HG02623 (cell line): Measurements from ENCODE around the gene ZC3H10.
"Not testable (repeated sequence)": the region's sequence is repeated elsewhere in the genome, so short reads cannot be mapped to it uniquely, and the experiment has no call there.

Experiments
- ATAC-seq: cut with Tn5 transposase; IDR thresholded peaks from one replicate; pipeline ENCODE4 v1.9.1; 2021; ENCODE audit warnings: moderate library complexity; ENCODE audit not compliant: unreplicated experiment

Gene ZC3H10

DNA sequence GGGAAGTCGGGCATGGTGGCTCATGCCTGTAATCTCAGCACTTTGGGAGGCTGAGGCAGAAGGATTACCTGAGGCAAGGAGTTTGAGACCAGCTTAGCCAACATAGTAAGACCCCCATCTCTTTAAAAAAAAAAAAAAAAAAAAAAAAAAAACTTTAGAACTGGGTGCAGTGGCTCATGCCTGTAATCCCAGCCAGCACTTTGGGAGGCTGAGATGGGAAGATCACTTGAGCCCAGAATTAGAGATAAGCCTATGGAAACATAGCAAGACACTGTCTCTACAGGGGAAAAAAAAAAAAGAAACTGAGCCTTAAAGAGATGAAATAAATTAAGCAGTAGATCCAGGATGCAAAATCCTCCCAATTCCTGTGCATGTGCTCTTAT, 15.4 kb upstream of the ZC3H10 start:
- ATAC-seq, result no peak

DNA sequence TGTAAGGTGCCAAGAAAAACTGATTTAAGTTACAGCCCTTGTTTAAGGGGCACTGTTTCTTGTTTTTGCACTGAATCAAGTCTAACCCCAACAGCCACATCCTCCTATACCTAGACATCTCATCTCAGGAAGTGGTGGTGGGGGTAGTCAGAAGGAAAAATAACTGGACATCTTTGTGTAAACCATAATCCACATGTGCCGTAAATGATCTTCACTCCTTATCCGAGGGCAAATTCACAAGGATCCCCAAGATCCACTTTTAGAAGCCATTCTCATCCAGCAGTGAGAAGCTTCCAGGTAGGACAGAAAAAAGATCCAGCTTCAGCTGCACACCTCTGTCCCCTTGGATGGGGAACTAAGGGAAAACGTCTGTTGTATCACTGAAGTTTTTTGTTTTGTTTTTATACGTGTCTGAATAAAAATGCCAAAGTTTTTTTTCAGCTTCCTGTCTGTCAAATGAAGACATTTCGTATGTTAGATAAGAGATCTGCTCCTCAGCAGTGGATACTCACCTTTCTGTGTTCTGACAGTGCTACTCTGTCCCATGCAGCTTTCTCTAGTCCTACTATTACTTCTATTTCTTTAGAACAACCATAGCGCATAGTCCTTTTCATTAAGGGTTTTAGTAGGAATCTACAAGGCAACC, 14.9 kb upstream of the ZC3H10 start:
- no peak for ATAC-seq

DNA sequence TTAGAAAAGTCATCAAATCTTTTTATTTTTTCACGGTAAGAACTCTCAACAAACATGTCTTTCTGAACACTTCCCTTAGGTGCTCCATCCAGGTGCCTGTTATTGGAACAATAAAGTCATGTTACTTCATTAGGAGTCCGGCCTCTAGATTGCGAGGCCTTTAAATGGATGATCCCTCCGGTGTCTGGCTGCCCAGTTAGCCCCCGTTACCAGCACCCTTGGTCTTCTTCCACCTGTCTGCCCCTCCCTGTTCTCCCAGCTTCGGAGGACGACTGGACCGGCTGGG, 14.3 kb upstream of the ZC3H10 start:
- ATAC-seq, result no peak

DNA sequence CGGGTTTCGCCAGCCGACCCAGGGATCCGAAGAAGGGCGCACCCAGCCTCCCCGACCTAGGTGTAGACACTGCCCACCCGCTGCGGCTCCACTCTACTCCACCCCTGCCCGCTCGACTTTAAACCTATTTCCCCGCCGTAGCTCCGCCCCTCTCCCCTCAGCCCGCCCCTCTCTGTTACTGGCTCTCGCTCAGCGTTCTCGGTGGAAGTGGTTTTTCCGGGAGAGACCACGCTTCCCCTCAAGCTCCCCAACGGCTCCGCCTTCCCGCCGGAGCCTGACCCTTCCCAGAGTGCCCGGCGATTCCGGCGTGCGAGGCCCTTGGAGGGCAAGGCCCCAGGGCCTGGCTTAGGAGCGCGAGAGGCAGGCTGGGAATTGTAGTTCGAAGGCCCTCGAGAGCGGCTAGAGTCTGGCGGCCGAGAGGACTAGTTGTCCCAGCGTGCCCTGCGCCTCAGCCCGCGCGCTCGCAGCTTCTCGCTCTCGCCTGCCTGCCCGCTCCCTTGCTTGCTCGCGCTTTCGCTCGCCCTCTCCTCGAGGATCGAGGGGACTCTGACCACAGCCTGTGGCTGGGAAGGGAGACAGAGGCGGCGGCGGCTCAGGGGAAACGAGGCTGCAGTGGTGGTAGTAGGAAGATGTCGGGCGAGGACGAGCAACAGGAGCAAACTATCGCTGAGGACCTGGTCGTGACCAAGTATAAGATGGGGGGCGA, 13.8 kb upstream of the ZC3H10 start, which contains the start of gene PA2G4:
PA2G4 (plus strand) TSS at position 451 of the 706 bp plus-strand sequence; CDS start at position 630, 179 bp downstream.
- ATAC-seq, result peak; percentile 93

DNA sequence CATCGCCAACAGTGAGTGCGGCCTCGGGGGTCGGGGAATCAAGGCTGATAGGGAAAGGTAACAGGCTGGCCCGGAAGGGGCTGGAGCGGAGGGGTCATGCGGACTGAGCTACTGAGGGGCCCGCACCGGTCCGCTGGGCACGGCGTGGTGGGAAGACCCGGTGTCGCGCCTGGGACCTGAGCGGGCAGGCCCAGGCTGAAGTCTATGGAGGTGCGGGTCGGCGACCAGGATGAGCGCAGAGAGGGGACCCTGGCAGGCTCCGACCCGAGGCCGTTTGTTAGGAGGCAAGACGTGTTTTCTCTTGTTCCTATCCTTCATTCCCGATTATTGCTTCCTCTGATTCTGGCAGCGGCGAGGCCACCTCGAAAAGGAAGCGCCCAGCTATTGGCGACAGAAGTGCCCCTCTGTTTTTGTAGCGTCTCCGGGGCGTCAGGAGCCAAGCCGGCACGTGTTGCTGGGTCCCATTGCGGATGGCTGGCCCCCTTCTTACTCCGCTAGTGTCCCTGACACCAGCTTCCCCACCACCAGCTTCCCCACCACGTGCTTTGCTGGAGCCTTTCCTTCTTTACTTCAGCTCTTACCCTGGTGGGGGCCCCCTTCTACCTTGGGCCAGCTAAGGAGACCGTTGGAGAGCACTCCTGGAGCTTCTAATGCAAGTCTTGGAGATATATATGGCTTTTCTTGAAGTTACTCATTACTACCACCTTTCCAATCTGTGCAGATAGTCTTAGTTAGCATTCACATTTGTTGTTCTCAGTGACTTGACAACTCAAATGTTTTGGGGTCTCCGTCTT, 13.1 kb upstream of the ZC3H10 start:
- peak; percentile 8 for ATAC-seq

DNA sequence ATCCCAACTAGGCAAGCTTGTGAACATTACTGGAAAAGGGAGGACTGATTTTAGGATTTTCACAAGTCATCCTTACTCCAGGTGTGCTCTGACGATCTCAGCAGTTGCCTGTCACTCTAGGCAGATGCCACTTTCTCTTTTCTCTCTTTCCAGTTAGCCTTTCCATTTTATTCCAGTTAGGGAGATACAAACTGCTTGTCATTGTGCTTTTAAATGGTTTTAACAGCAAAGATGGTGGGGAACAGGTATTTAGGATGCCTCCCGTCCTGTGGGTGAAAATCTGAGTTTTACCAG, 12.5 kb upstream of the ZC3H10 start:
- no peak for ATAC-seq

DNA sequence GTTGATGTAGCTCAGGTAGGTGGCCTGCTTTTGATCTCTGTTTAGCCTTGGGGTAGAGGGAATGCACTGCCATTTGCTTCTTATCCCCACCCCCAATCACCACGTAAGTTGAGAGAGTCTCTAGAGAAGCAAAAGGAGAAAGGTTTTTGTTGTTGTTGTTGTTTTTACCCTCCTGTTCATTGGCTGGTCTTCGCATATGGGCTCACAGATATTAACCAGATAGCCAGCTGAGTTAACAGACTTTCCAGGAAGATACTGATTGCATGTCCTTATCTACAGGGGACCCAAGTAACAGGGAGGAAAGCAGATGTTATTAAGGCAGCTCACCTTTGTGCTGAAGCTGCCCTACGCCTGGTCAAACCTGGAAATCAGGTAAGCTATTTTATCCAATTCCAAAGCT, 10.8 kb upstream of the ZC3H10 start:
- ATAC-seq, result no peak

DNA sequence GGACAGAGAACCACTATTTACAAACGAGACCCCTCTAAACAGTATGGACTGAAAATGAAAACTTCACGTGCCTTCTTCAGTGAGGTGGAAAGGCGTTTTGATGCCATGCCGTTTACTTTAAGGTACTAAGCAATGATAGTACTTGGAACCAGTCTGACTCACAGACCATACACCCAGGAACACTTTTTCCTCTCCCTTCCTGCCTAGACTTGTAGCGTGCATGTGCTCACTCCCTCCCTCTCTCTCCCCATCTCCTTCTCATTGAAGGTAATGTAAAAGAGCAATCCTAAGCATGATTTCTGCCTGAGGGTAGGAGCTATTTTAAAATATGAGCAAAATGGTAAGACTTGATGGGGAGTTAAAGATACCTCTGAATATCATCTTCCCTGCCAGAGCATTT, 7.5 kb upstream of the ZC3H10 start:
- no peak for ATAC-seq

DNA sequence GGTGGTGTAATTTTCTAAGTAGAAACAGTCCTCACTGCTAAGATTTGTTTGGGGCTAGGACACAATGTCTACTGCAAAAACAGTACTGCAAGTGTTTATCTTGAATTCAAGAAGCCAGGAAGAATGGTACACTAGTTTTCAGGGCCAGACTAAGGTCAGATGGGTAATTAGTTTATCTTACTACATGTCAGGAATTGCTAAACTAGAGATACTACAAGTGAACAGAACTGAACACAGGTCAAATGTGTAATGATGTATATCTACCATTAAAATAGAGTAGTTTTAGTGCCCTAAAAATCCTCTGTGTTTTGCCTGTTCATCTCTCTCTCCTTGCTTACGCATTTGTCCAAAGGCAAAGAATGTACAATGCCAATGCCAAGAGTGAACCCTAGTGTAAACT, 4.0 kb upstream of the ZC3H10 start:
- ATAC-seq, result no peak

DNA sequence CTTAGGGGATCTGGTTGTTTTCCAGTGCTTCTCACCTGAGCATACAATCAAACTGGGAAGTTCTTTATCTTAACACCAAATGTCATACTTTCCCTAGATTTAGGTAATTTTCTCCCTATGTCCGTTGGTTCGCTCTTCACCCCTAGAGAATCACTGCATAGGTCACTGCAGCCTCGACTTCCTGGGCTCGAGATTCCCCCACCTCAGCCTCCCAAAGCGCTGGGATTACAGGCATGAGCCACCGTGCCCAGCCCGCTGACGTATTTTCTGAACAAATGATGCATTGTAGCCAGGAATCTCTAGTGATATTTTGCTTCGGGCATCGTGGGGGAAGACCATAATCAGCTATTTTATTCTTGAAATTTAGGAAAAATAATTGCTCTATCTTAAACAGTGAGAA, 2.7 kb upstream of the ZC3H10 start:
- ATAC-seq, result no peak

DNA sequence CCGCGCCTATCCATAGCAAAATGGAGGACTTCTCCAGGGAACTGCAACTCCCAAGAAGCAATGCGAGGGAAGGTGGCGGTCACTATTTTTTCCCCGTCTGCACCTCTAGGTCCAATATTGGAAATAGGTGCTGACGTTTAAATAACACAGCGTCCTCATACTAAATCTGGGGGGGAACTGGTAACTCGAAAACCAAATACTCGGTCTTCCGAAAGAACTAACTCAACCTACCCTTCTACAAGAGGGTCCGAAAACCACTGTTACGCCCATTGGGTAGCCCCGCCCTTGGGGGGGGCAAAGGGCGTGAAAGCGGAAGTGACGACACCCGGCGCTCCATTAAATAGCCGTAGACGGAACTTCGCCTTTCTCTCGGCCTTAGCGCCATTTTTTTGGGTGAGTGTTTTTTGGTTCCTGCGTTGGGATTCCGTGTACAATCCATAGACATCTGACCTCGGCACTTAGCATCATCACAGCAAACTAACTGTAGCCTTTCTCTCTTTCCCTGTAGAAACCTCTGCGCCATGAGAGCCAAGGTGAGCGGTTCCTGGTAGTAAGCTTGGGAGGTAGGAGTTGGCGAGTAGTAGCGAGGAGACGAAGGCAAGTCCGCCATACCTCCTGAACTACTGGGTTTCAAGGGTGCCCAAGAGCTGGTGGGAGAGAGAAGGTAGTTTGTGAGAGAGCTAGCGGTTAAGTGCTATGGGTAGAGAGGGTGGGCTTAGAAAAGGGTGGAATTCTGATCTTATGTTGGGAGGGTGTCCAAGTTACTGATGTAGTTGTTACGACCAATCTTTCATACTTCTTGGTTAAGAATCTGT, 1.6 kb upstream of the ZC3H10 start, which contains the start of gene RPL41:
RPL41 (plus strand) TSS at position 367 of the 815 bp plus-strand sequence.
- peak; percentile 29 for ATAC-seq

DNA sequence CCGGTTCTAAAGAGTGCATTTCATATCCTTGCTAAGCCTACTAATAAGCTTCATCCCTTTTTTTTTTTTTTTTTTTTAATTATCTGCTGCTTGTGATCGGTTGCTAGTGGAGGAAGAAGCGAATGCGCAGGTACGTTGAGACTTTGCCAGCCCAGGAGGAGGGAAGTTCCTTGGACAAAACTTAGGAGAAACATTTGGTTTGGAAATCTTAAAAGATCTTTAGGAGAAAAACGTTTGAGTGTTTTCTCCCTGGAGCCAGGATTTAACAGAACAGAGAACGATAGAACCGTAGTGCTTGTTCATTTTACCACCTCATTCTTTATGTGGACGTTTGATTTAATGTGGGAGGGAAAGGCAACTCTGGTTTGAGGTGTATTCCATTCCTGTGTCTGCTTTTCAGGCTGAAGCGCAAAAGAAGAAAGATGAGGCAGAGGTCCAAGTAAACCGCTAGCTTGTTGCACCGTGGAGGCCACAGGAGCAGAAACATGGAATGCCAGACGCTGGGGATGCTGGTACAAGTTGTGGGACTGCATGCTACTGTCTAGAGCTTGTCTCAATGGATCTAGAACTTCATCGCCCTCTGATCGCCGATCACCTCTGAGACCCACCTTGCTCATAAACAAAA, 872 bp upstream of the ZC3H10 start:
- not testable (repeated sequence) for ATAC-seq

DNA sequence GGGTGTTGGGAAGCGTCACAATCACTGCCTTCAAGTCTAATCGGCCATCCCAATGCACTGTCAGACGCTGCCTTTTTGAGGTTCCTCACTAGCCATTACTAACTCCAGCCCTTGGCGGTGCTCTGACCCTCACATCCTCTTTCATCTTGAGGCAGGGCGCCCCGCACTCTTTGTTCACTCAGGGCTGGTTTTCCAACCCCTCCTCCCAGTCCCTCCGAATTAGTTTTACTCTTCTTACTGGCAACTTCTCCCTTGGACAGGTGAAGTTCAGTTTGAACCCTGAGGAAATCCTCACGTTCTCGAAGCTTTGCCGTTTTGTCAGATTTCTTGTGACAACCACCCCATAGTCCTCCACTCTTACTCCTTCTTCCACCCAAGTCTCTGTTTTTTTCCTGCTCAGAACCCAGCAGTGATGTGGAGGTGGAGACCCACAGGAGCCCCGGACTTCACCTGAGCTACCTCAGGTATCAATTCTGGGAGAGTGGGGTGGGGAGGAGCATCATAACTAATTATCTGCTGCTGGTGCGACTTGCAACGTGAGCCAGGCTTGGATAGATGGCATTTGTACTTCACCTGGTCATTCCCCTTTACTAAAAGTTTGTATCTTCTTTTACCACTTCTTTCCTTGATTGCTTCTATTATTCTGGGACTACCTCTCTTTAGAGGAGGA, 757 bp downstream of the ZC3H10 start:
- ATAC-seq, result no peak

DNA sequence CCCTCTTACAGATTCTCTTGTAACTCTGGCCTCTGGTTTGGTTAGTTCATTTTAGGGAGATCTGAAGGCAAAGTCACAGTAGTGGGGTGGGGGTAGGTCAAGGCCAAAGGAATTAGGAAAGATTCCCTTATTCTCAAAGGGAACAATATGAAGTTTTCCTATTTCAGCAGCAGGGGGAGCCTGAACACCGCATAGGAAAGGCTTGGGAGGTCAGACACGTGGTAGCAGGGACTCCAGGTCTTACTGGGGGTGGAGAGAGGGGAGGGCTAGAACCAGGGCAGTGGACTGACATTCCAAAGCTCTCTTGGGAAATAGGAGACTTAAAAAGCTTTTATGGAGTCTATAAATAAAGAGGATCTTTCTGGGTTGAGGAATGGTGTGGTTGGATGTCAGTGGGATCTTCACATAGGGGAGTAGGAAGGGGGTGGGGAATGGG, 1.3 kb downstream of the ZC3H10 start:
- no peak for ATAC-seq

DNA sequence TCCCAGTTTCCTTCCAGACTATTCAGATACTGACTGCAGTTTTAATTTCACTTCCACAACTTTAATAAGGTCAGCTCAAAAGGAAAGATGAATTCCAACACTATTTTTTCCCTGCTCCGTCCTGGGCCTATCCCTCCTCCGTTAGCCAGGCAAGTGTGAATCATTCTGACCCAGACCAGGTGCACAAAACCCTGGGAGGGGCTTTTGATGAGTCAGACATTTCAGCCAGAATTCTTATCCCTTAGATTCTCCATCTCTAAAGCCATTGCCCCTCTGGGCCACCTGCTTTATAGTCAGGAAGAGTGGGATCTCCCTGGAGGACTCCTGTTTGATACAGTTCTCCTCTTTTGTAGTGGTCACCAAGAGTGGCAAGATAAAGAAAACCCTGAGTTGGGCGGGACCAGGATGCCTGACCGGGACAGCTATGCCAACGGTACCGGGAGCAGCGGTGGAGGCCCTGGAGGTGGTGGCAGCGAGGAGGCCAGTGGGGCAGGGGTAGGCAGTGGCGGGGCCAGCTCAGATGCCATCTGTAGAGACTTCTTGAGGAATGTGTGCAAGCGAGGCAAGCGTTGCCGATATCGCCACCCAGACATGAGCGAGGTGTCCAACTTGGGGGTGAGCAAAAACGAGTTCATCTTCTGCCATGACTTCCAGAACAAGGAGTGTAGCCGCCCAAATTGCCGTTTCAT, 2.2 kb downstream of the ZC3H10 start:
- no peak for ATAC-seq

DNA sequence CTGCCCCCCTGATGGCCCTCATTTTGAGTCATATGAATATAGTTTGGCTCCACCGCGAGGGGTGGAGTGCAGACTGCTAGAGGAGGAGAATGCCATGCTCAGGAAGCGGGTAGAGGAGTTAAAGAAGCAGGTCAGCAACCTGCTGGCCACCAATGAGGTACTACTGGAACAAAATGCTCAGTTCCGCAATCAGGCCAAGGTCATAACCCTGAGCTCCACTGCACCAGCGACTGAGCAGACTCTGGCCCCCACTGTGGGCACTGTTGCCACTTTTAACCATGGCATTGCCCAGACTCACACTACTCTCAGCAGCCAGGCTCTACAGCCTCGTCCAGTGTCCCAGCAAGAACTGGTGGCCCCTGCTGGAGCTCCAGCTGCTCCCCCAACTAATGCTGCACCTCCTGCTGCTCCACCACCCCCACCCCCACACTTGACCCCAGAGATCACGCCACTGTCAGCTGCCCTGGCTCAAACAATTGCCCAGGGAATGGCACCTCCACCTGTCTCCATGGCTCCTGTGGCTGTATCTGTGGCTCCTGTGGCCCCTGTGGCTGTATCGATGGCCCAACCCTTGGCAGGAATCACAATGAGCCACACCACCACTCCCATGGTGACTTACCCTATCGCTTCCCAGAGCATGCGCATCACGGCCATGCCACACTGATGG, 3.3 kb downstream of the ZC3H10 start:
- no peak for ATAC-seq

DNA sequence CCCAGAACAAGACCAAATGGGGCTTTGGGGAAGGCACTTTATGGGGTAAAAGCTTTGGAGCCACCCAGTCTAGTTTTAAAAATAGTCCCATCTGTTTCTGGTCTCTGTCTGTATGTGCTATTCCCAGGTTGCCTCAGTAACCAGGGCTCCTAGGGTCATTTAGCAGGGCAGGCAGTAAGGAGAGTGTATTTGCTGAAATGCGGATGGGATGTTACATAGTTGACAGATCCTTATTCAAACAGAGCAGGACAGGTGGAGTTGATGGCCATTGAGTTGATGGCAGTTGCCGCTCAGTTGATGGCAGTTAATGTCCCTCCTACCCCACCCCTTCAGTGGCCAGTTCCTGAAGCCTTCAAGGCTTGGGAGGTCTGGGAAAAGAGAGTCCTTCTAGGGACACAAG, 4.6 kb downstream of the ZC3H10 start:
- no peak for ATAC-seq

DNA sequence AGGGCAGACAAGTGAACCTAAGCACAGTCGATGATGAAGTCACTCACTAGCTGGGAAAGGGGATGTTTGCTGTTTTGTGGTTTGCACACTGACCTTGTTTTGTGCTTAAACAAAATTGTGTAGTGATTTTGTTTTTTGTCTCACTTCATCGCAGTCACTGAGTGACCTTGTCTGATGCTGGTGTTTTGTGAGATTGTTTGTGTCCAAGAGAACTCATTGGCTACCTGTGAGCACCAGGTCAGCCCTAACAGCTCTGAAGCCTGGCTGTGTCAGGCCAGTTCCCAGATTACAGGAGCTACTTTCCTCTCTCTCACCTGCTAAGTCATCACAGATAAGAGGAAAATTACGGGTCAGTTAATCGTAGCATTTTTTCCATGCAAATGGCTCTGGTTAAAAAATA, 6.1 kb downstream of the ZC3H10 start:
- no peak for ATAC-seq

DNA sequence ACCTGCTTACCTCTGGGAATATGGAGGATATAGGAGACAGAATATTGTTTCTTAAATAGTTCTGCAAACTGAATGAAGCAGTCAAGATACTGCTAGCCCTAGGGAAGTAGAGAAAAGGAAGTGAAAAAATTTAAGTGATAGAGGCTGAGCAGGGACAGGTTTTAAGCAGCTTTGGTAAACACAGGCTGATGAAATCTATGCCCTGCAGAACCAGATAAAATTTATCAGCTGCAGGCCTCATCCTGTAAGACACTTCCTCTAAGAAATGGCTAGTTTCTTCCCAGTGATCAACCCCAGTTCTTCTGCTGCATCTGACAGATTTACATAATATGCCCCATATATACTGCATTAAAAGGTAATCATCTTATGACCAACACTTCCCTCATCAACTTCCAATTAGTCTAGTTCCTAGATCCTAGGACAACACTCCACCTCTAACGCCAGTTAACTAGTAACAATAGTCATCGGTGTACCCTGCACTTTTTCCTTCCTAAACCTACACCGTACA, 8.7 kb downstream of the ZC3H10 start:
- ATAC-seq, result no peak
